HG02588 (cell line): Measurements from ENCODE around the gene MOSMO.

Source experiments
- ATAC-seq: cut with Tn5 transposase; IDR thresholded peaks from one replicate; pipeline ENCODE4 v1.9.1; 2021; ENCODE audit warnings: mild to moderate bottlenecking, moderate library complexity; ENCODE audit not compliant: unreplicated experiment

The MOSMO gene

GRCh38 chr16:22007509-22008214 lies at the start of gene MOSMO:
MOSMO (plus strand) TSS chr16:22008111; CDS start chr16:22008302, 191 bp downstream.
- ATAC-seq, result peak; percentile 82

GRCh38 chr16:21959050-21959449 lies 48.9 kb upstream of the MOSMO start:
- no peak for ATAC-seq

GRCh38 chr16:21962475-21962874 lies 45.4 kb upstream of the MOSMO start:
- ATAC-seq, result no peak

GRCh38 chr16:21963887-21964286 lies 44.0 kb upstream of the MOSMO start:
- no peak for ATAC-seq

GRCh38 chr16:21964353-21964752 lies 43.6 kb upstream of the MOSMO start:
- no peak for ATAC-seq

GRCh38 chr16:21971856-21972255 lies 36.1 kb upstream of the MOSMO start:
- no peak for ATAC-seq

GRCh38 chr16:21973945-21974344 lies 34.0 kb upstream of the MOSMO start:
- no peak for ATAC-seq

- no peak for ATAC-seq
Observed at GRCh38 chr16:21980032-21980431, 27.9 kb upstream of the MOSMO start.

GRCh38 chr16:21982108-21982507 lies 25.8 kb upstream of the MOSMO start:
- no peak for ATAC-seq

GRCh38 chr16:21984062-21984461 lies 23.8 kb upstream of the MOSMO start:
- no peak for ATAC-seq

- no peak for ATAC-seq
Observed at GRCh38 chr16:21985524-21985923, 22.4 kb upstream of the MOSMO start.

GRCh38 chr16:21986692-21987246 lies 21.1 kb upstream of the MOSMO start:
- no peak for ATAC-seq

- ATAC-seq, result no peak
Observed at GRCh38 chr16:21987498-21987897, 20.4 kb upstream of the MOSMO start.

- no peak for ATAC-seq
Observed at GRCh38 chr16:21989133-21989532, 18.8 kb upstream of the MOSMO start.

- ATAC-seq, result no peak
Observed at GRCh38 chr16:21989751-21990150, 18.2 kb upstream of the MOSMO start.

- no peak for ATAC-seq
Observed at GRCh38 chr16:21990381-21990944, 17.4 kb upstream of the MOSMO start.

GRCh38 chr16:21991621-21992020 lies 16.3 kb upstream of the MOSMO start:
- ATAC-seq, result no peak

GRCh38 chr16:21994856-21995465 lies 12.9 kb upstream of the MOSMO start:
- no peak for ATAC-seq

- ATAC-seq, result no peak
Observed at GRCh38 chr16:21996923-21997696, 10.8 kb upstream of the MOSMO start.

GRCh38 chr16:21997697-21998480 lies 10.0 kb upstream of the MOSMO start:
- no peak for ATAC-seq
